ENCODE data around the gene MYRIP.

MYRIP gene

DNA sequence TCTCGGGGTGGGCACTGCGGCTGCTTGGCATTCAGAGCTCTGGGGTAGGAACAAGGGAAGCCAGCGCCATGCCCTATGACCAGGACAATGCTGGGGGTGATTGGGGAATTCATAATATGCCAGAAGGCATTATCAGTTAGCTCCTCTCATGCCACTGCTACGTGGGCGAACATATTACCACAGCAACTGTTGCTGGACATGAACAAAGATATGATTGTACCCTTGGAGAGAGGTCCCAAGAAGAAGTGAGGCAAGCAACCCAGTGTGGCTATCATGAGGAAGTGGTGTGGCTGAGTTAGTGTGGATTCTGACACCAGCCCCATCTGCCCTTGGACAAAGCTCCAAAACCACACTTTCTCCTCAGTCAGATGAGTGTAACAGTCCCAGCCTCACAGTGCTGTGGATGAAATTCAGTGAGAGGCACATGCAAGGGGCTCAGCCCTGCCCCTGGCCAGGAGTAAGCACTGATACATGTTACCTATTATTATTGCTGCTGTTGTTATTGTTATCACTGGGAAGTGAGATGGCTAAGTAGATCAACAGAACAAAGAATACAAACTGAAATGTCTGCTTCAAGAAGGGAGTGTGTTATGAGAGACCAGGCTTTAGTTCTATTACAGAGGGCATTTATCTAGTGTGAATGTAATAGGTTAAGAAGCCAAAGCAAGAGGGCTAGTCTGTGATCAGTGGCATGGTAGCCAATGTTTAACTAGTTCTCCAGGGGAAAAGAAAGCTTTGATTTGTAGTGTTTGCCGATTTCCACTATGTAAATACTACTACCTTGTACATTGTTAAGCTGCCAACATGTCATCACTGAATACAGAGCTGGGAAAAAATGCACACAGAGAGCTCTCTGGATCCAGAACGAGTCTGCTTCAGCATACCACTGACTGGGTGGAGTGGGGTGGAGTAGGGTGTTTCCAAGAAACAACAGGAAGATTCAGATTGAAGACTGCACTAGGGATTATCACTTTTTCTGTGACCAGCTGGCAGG, 277.8 kb downstream of the MYRIP start:
- no peak for DNase-seq

DNA sequence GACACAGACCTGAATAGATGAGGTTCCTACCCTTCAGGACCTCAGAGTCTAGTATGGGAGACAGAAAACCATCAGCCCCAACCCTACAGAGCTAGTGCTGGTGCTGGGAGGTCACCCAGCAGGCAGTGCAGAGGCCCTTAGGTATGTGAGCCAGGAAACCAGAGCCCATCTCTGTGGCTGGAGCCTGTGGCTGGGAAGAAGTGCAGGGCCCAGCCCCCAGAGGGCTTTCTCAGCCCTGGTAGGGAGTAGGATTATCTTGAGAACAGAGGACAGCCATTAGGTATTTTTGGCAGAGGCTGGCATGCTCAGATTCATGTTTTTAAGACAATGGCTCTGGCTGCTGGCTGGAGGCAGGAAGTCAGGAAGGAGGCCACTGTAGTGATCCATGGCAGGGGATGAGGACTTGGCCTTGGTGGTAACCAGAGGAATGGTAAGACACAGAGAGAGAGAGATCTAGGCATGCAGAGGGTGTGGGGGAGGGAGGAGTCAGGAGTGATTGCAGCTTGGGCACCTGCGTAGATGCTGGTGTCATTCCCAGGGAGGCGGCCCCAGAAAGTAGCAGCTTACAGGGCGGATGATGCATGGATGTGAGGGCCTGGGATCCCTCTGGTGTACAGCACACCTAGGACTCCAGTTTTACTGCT, 279.2 kb downstream of the MYRIP start:
- no peak for DNase-seq

DNA sequence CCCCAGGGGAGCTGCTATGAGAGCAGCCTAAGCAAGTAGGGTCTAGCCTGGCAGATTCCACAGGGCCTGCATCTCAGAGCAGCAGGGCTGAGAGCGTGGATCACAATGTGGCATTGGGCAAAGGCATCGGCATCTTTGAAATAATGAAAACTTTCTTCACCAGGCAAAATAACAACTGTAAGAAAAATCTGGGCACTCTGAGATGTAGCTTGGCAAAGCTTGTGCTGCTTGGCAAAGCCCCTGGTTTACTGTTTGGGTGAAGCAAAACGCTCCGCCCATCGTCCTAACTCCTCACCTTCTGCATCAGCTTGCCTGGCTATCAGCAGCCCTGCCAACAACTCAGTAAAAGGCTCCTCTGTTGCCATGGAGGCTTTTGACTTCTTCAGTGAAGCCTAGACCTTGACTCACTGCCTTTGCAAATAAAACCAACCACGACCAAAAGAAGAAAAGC, 287.3 kb downstream of the MYRIP start:
- DNase-seq, result no peak

DNA sequence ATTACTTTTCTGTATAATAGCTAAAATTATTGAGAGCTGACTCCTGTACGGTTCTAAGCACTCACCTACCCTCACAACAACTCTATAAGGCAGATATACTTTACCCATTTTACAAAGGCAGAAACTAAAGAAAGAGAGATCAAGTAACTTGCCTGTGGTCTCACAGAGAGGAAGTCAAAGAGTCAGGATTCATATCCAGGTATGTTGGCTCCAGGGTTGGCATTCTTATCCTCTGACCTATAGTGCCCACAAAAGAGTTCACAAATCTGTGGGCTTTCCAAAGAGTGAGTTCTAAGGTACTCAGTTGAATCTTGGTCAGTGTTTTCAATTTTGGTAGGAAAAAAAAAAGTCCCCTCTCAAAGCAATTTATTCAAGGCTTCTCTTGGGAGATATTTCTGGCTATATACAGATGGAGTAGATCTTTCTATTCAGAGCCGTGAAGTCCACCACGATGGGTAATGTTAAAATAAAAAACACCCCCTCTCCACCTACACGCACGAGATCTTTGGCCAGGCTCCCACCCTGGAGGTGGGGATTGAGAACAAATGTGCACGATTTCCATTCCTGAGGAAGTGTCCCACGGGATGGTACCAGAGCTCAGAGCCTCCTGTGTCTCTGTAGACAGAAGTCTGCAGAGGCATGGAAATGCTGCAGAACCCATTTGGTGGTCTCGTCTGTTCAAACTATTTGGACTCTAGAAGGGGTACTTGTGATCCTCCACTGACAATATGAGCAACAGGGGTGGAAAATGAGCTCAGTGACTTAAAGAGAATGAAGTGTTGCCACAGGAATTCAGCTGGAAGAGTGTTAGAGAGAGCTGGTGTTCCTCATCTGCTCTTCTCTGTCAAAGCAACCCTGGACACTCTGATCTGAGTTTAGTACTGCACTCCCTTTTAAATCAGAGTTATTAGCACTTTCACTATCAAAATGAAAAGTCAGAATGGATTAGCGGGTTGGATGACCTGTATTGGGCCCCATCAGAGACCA, 288.0 kb downstream of the MYRIP start:
- DNase-seq, result no peak

DNA sequence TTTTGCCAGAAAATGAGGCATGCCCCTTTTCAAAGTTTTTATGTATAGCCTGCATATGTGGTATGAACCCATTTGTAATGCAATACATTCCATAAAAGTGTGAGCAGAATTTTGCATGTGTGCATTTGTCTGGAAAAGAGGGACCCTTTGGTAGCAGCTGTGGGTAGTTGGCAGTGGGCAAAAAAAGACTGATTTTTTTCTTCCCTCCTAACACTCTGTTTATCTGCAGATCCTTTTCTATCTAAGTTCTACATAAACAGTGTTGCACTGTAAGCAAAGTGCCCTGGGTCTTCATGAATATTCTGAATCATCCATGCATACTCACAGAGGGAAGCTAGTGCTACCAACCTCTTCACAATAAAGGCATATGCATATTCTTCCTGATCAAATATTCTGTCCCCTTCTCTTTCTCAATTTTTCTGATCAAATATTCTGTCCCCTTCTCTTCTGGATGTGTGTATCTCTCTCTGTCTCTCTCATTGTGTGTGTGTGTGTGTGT, 288.9 kb downstream of the MYRIP start:
- DNase-seq, result no peak

DNA sequence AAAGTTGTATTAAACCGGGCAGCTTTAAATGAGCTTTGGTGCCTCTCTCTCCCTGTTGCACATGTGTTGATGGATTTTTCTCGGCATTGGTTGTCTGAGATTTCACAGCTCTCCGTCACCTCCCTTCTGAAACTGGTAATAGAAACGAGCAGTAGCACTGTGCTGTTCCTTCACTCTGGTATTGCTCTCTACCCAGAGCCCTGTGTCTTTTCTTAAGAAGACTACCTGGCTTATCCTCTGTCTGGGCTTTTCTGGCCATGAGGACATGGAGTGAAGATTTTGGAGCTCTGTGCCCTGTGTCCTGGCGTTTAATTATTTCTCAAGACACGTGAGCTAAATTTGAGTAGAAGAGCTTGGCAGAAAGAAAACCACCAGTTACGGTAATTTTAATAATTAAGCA, 290.5 kb downstream of the MYRIP start:
- DNase-seq, result no peak

DNA sequence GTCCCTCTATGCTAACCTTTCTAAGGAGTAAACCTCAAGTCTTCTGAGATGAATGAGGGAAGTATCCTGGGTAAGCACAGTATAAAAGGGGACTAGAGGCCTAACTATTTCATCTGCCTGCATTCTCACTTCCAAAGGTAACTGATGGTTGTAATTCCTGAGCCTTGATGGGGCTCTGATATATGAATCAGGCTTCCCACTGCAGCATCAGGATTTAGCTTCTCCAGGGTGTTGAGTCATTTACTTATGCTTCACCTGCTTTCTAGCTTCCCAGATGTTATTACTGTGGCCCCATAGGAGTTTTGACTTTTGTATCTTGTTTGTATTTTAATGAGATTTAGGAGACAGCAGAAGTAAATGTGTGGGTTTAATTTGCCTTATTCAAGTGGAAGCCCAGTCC, 292.8 kb downstream of the MYRIP start:
- DNase-seq, result no peak

DNA sequence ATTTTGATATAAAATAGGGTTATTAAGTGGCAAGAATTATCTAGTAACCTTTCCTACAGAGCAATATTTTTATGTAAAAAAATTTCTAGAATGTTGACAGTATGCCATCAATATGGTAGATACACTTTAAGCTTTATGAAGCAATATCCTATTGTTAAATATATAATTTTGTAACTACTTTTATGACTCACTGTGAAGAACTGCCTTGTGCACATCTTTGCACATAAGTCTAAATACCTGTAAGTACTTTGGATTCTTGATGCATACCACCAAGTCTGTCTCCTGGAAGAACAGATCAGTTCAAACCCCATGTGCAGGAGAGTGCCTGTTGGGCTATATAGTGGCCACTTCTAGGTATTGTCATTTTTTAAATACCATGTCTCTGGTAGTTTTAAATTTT, 294.4 kb downstream of the MYRIP start:
- no peak for DNase-seq

DNA sequence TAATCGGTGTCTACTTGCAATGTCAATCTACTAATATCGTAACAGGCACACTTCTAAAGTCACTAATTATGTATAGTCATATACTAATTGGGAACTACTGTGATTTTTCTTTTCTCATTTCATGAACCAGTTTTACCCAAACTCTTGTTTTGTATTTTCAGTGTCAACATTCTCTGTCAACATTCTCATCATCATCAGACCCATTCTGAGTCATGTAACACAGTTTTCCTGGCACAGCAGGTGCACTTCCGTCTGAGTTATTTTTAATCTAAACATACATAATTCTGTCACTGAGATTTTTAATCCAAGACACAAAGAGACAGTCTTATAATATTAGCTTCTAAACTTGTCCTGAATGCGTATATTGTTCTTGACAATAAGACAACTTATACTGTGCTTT, 295.0 kb downstream of the MYRIP start:
- DNase-seq, result no peak

DNA sequence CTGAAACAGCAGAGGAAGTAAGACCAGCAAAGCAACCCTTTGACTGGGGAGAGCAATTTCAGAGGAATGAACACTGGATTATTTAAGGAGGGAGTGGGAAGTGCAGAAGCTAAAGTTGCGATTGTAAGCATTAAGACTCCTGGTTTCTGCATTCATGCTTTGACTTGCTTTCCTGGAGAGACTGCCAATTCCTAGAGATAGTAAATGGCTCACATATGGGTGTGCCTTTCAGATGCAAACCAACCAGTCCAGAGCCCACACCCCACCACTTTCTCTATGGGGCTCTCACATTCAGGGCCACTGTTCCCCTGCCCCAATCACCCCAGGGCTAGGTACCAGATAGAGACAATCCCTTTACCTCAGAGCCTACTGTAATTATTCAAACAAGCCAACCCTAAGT, 299.2 kb downstream of the MYRIP start:
- no peak for DNase-seq

DNA sequence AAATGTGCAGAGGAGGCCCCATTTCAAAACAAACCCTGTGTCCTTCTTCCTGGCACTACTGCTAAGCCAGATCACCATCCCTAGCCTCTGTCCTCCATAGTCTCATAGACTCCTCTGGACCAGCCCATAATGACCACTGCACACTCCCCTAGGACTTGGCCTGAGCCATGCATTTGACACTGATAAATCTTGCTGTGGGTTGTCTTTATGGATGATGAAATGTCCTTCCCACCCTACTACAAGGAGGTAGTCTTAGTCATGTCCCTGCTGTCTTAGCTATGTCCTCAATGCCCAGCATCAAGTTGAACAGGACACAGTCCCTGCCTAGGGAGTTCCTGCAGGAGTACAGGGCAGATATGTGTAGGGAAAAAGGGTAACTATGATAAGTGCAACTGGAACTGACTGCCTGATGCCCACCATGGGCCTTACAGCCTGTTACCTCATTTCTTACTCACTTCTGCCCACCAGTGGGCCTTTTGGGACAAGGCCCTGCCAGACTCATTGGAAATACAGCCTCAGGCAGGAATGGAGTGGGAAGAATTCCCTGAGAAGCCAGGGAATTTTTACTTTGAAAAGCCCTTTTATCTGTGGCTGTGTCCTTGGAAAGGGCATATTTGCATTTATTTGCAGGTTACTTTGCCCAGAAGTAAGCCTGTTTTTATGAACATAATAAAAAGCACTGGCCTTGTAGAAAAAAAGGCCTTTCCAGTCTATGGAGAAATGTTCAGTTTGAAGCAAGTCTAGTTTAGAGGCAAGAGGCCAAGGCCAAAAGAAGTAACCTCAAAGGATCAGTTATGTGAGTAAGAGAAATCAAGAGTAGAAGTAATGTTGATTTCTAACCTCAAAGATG, 300.5 kb downstream of the MYRIP start:
- DNase-seq, result no peak

DNA sequence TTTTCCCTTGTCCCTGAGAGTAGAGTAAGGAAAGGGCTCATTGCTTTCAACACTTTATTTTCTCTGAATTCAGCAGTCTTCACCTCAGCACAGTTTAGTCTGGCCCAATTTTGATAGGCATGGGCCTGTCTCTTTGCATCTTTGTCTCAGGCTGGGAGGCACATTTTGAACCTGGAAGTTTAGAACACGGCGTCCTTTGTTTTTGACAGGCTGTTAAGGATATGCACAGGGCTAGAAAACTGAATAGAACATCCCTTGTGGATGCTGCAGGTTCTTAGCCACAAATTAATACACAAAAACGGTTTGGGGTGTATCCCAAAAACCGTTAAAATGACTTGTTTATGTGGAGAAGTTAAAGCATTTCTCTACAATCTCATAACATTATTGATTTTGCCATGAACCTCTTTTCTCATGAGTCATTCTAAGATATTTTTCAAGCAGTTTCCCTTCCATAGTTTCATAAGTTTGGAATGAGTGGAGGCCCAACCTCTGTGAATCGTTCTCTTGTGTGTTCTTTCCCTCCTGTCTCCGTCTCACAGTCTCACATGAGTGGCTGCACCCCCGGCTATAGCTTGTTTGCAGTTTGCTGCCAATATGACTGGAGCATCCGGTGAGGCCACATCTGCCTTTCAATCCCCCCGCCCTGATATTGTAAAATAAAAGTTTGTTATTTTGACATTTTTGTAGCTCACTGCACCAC, 307.2 kb downstream of the MYRIP start:
- no peak for DNase-seq

DNA sequence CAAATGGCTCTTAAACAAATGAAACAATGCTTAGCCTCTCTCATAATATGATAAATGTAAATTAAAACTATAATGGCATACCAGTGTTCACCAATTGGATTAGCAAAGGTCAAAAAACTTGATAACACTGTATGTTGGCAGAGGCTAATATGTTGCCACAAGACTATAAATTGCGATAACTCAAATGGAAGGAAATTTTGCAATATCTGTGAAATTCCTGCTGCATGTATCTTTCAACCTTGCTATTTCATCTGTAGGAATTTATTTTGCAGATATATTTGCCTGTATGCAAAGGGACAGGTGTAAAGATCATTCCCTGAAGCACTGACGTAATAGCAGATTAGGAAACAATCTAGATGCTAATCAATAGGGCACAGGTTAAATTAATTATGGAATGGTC, 308.7 kb downstream of the MYRIP start:
- DNase-seq, result no peak

DNA sequence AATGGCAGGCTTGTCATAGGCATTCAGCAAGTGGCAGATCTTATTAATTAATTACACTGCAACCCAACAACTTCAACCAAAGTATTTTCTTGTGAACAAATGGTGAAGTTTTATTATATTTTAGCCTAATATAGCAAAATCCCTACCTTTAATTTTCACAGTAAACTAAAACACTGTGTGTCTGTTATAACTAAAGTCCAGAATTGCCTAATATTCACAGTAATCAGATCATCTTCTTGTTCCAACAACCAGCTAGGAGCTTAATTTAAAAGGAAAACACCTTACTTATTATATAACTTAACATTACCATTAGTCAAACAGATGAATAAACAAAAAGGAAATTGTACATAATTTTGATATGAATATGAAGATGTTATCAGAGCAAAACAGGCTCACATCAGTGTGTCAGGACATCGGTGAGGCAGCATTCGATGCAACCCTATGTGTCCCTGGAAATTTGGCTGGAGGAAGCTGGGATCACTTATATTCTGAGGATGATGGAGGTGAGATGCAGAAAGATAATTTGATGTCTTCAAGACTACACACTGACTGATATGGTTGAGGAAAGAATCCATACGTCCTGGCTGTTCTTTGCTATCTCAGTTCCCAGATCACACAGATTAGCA, 310.8 kb downstream of the MYRIP start:
- DNase-seq, result no peak

DNA sequence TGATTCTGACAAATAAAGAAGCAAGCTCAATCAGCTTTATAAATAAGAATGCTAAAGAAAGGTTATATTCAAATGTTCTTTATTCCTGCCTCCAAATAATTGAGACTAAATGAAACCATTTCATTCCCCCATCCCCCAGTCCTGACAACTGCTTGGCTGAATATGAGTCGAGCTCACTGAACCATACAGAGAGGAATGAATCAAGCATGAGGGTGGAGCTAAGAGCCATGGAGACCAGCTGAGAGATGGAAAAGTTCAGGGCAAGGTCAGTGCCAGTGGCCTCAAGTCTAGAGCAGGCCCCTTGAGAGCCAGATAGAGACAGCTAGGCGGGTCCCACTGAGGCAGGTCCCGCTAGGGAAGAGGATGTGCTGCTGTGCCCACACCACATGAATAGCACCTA, 311.4 kb downstream of the MYRIP start:
- DNase-seq, result no peak

DNA sequence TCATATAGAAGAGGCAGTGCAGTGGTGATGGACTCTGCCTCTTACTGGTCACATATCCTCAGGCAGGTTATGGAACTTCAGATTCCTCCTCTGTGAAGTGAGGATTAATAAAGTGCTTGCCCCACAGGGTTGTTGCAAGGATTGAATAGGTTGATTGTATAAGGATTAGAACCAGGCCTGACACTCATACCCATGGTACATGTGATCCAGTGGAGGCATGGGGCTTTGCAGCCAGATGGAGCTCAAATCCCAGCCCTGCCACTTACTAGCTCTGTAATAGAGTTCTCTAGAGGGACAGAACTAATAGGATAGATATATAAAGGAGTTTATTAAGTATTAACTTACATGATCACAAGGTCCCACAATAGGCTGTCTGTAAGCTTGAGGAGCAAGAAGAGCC, 315.5 kb downstream of the MYRIP start:
- no peak for DNase-seq

DNA sequence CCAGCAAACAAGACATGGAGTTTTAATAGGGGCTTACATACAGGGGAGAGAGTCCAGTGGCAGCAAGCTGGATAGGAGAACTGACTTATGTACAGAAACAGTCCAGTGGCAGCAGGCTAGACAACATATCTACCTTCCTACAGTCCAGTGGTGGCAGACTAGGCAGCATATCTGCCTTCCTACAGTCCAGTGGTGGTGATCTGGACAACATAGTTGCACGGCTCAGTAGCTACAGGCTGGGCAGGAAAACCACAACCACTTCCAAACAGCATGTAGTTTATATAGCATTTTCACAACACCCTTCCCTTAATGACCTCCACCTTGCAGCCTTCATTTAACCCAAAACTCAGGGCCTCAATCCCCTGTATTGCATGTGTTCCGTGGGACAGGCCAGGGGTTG, 318.8 kb downstream of the MYRIP start:
- no peak for DNase-seq

DNA sequence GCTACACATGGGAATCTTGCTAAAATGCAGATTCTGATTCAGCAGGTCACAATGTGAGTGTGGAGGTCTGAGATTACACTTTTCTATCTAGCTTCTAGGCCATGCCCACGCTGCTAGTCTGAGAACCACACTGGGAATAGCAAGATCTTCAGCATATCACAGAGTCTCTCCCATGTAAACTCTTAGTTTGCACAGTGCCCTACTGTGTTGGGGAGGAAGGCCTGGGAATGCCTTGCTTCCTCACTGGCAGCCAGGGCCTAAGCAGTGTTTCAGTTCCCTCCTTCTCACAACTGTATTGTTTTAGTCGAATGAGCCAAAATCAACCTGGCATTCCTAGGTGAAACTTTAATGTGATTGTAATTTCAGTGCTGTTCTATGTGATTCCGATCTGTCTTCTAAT, 320.1 kb downstream of the MYRIP start:
- no peak for DNase-seq

DNA sequence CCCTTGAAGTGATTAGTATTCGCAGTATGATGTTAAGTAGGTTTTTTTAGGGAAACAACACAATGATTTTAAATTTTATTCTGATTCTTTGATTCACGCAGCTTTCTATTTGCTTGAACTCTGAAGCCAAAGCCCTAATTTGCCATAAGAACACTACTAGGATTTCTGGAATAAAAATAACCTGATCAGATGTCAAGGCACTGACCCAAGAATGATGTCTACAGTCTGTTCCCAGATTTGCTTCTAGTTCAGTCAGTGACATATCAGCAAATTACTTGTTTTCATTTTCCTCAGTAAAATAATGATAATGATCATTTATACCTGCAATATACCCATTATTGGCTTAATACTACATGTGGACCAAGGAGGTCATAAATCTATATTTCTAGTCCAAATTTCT, 320.6 kb downstream of the MYRIP start:
- DNase-seq, result no peak

DNA sequence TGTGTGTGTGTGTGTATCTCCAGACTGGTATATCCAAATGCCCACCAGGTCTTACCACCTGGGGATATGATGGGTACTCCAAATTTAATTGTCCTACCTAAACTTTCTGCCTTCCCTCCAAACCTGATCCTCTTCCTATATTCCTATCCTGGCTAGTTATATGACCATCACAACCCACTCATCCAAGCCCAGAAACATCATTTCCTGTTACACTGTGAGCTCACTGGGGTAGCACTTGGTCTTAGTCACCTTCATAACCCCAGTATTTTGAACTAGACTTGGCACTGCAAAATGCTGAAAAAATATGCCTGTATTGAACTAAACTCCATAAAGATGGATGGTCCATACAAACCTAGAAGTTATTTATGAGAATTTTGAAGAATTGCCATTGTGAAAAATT, 321.3 kb downstream of the MYRIP start:
- DNase-seq, result no peak

Data from NCI-H1105 treated with DMSO at 0.1 percent for 48 hours (cell line).